SK-N-SH (cell line): ENCODE results near the gene IFNG-AS1.

Source experiments
- CHD2 ChIP-seq: fragments of 150-350 bp; IDR thresholded peaks from 2 replicates; pipeline ENCODE4 v1.6.1; 2018; ENCODE audit warnings: low read length; ENCODE audit not compliant: partially characterized antibody
- CTCF ChIP-seq: fragments of 200-600 bp; sonication (generic); IDR thresholded peaks from 2 replicates; pipeline ENCODE4 v1.6.1; 2017; ENCODE audit warnings: antibody characterized with exemption, mild to moderate bottlenecking, moderate library complexity
- ELF1 ChIP-seq: IDR thresholded peaks from 2 replicates; pipeline ENCODE4 v1.4.0; 2012
- EP300 ChIP-seq, 2 experiments: IDR thresholded peaks; 2 replicates each; pipeline versions ENCODE4 v1.4.0 to v1.6.1; 2012; ENCODE audit warnings: borderline replicate concordance in 1 of 2, low read depth in 1 of 2, low read length in 1 of 2
- EZH2phosphoT487 ChIP-seq: fragments of 200-600 bp; sonication (generic); IDR thresholded peaks from 2 replicates; pipeline ENCODE4 v1.6.1; 2017; ENCODE audit warnings: low read depth, mixed run types, mild to moderate bottlenecking, antibody characterized with exemption, moderate library complexity, borderline replicate concordance
- FOXM1 ChIP-seq: IDR thresholded peaks from 2 replicates; pipeline ENCODE4 v1.4.0; 2012; ENCODE audit warnings: low read depth, mild to moderate bottlenecking
- JUND ChIP-seq: IDR thresholded peaks from 2 replicates; pipeline ENCODE4 v1.4.0; 2012
- MXI1 ChIP-seq: IDR thresholded peaks from 2 replicates; pipeline ENCODE4 v1.6.1; 2012; ENCODE audit warnings: mild to moderate bottlenecking, low read depth, low read length, improper control_type of control experiment
- NFIC ChIP-seq: IDR thresholded peaks from 2 replicates; pipeline ENCODE4 v1.4.0; 2012; ENCODE audit warnings: borderline replicate concordance
- POLR2AphosphoS5 ChIP-seq: IDR thresholded peaks from 2 replicates; pipeline ENCODE4 v1.6.1; 2012; ENCODE audit warnings: low read depth, low read length
- TEAD4 ChIP-seq: IDR thresholded peaks from 2 replicates; pipeline ENCODE4 v1.4.0; 2012; ENCODE audit warnings: mild to moderate bottlenecking, borderline replicate concordance; ENCODE audit not compliant: insufficient read depth
- USF1 ChIP-seq: IDR thresholded peaks from 2 replicates; pipeline ENCODE4 v1.4.0; 2012; ENCODE audit warnings: low read depth, borderline replicate concordance
- YY1 ChIP-seq: IDR thresholded peaks from 2 replicates; pipeline ENCODE4 v1.4.0; 2012; ENCODE audit warnings: low read depth, mild to moderate bottlenecking

- TF ChIP-seq TEAD4 (no peak), ELF1 (no peak), CHD2 (no peak), USF1 (no peak), CTCF (no peak), POLR2AphosphoS5 (no peak), EZH2phosphoT487 (no peak), FOXM1 (no peak), EP300 (IDR thresholded peaks at IDR 0.05; ENCODE audit: borderline replicate concordance in 1 of 2, low read depth in 1 of 2, low read length in 1 of 2) (no peak), MXI1 (no peak), YY1 (no peak), JUND (no peak), NFIC (no peak)
Observed at GRCh38 chr12:68028647-68029046, 39.4 kb downstream of the IFNG-AS1 start.
